Measurements from ENCODE around the gene RASGRF2.

- TF ChIP-seq EZH2phosphoT487 (IDR thresholded peaks at IDR 0.05; ENCODE audit: insufficient read depth, low read depth) (no peak), EZH2 (IDR thresholded peaks at IDR 0.05; ENCODE audit: insufficient read depth, poor library complexity, severe bottlenecking) (no peak)
Observed at GRCh38 chr5:81022688-81023084, 62.5 kb downstream of the RASGRF2 start.

Data from GM23248 (cell line).